ENCODE results near the gene SPARCL1.

Gene SPARCL1

GRCh38 chr4:87541956-87542709, 13.0 kb upstream of the SPARCL1 start:
- no peak for DNase-seq (ENCODE audit: low read depth)
- H3K4me3 ChIP-seq (ENCODE audit: low read depth, low read length) = no peak overlapping the region

DNA sequence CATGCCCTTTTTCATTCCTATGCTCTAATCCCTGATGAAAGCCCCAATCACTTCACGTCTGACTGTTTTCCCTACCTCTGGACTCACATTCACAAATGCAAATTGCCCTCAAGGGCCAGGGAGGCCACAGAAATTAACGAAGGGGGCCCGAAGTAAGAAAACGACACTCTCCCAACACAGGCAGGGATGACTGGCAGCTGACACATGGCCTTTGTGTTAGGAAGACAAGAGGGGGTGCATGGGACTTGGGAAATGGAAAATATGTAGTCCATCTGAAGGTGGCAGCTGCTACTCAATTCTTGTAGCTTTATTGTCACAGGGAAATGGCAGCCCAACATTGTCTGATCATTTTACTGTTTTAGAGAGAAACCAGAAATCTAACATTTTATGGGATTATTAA, 12.3 kb upstream of the SPARCL1 start:
- H3K4me3 ChIP-seq (ENCODE audit: low read depth, low read length) = no peak overlapping the region
- no peak for DNase-seq (ENCODE audit: low read depth)

GRCh38 chr4:87540146-87541058, 11.2 kb upstream of the SPARCL1 start:
- no peak overlapping the region for H3K4me3 ChIP-seq (ENCODE audit: low read depth, low read length)
- DNase-seq (ENCODE audit: low read depth) = peak; percentile 76

DNA sequence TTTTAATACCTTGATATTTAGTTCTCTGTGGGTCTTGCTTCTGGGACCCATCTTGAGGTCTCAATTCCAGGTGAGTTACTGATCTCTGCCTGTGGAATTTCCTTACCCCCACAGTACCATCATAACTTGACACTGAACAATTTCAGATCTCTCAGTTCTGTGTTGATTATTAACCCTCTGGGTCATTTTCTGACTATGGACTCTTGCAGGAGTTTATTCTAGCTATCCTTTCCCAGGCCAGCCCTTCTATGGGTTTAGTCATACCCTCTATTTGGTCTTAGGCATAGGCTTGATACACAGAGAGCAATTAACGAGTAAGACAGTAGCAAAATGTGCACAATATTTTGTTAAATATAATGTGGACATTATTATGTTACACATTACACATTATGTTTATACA, 3.7 kb upstream of the SPARCL1 start:
- no peak for DNase-seq (ENCODE audit: low read depth)
- H3K4me3 ChIP-seq (ENCODE audit: low read depth, low read length) = no peak overlapping the region

DNA sequence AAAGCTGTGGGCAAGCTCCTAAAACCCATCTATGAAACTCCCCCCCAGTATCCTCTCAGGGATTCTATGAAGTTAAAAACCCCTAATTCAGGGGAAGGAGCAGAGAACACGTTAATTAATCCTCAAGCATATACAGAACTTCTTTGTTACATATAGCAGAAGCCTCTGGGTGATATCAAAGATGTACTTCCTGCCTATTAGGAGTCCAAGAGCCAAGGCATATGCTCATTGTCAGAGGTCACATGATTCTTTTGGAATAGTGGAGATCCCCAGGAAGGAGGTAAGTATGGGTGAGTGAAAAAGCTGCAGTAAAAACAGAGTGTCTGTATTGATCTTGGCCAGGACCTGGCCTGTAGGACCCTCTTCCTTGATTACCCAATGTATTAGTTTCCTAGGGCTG, 2.9 kb upstream of the SPARCL1 start:
- no peak overlapping the region for H3K4me3 ChIP-seq (ENCODE audit: low read depth, low read length)
- DNase-seq (ENCODE audit: low read depth) = no peak

- no peak overlapping the region for H3K4me3 ChIP-seq (ENCODE audit: low read depth, low read length)
- DNase-seq (ENCODE audit: low read depth) = no peak
These were observed 2.4 kb upstream of the SPARCL1 start for GRCh38 chr4:87531621-87532020.

DNA sequence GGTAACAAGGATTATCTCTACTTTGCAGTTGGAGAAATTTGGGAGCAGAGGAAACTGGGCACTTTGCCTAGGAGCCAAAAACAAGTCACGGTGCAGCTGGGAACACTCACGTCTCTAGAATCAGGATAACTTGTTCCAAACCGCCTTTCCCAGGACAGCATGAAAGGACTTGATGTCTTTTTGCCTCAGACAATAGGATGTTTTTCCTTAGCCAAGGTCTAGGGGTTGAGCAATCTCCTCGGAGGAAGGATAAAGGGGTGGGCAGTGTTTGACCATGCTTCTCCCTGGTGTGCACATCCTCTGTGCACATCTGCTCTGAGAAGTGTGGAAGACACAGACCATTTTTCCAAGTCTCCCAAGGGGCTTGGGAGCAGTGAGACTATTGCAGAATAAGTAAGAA, 1.7 kb upstream of the SPARCL1 start:
- peak; percentile 94 for DNase-seq (ENCODE audit: low read depth)
- H3K4me3 ChIP-seq (ENCODE audit: low read depth, low read length) = no peak overlapping the region

DNA sequence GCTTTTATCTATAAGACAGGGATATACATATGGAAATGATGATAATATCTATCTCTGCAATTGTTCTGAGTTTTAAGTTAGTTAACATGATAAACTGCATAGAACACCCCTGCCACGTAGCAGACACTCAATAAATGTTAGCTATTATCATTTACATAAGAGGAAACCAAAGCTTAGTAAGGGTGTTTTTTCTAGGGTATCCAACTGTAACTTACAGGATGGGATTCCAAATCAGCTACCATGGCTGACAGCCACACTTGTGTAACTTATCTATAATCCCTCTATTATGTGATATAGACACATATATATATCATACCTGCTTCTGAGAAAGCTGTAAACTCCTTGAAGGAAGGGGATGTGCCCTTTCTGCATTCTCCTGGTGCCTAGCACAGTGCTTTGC, 1.1 kb upstream of the SPARCL1 start:
- no peak for DNase-seq (ENCODE audit: low read depth)
- no peak overlapping the region for H3K4me3 ChIP-seq (ENCODE audit: low read depth, low read length)

DNA sequence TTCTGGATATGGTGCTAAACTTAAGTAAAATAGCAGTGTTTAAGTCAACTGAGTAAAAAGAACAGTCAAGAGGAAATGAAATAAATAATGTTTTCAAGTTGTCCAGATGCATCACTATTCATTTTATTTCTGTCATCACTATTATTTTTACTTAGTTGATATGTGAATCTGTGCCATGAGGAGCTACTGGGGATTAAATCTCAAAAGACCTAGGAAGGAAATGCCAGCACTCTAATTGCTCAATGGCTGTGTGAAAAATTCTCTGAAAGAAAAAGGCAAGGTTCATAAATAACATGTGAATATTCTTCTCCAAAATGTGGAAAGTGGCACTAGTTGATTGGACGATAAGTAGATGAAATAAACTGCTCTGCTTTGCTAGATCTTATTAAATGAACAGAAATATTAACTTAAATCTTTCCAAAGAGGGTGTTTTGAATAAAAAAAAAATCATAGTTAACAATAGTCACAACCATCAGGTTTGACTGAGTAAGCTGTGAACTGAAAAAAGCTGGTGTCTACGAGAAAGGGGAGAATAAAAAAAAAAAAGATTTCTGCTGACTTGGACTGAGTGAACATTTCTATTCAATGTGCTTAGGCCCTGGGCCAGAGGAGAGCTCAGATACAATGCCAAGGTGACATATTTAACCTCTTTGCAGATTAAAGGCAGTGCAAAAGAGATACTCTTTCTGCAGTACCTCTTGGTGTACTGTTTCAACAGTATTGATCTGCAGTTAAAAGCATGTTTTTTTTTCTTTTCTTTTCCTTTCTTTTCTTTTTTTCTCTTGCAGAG, 1.6 kb downstream of the SPARCL1 start:
- no peak for DNase-seq (ENCODE audit: low read depth)
- no peak overlapping the region for H3K4me3 ChIP-seq (ENCODE audit: low read depth, low read length)

GRCh38 chr4:87525636-87526295, 3.4 kb downstream of the SPARCL1 start:
- no peak overlapping the region for H3K4me3 ChIP-seq (ENCODE audit: low read depth, low read length)
- peak; percentile 68 for DNase-seq (ENCODE audit: low read depth)

- H3K4me3 ChIP-seq (ENCODE audit: low read depth, low read length) = no peak overlapping the region
- DNase-seq (ENCODE audit: low read depth) = no peak
These were observed 4.7 kb downstream of the SPARCL1 start for GRCh38 chr4:87524456-87524855.

DNA sequence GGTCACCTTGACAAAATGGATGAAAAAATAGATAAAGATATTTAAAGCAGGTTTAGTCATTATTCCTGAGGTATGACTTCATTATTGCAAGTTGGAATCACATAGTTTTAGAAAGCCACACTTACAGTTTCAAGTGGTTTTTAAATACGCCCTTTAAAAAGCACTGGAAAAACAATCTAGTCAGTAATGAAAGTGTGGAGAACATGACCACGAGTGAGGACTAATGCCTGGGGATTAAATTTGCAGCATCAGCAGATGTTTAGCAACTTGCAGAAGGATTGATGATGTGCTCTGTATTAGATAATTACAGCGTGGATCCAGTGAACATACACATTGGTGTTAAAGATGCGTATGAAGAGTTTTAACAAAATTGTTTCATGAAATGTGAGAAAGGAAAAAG, 5.9 kb downstream of the SPARCL1 start:
- no peak overlapping the region for H3K4me3 ChIP-seq (ENCODE audit: low read depth, low read length)
- no peak for DNase-seq (ENCODE audit: low read depth)

GRCh38 chr4:87521757-87522374, 7.3 kb downstream of the SPARCL1 start:
- DNase-seq (ENCODE audit: low read depth) = peak; percentile 80
- no peak overlapping the region for H3K4me3 ChIP-seq (ENCODE audit: low read depth, low read length)

GRCh38 chr4:87521319-87521718, 7.9 kb downstream of the SPARCL1 start:
- no peak overlapping the region for H3K4me3 ChIP-seq (ENCODE audit: low read depth, low read length)
- no peak for DNase-seq (ENCODE audit: low read depth)

- no peak overlapping the region for H3K4me3 ChIP-seq (ENCODE audit: low read depth, low read length)
- DNase-seq (ENCODE audit: low read depth) = no peak
These were observed 11.6 kb downstream of the SPARCL1 start for GRCh38 chr4:87517621-87518020.

DNA sequence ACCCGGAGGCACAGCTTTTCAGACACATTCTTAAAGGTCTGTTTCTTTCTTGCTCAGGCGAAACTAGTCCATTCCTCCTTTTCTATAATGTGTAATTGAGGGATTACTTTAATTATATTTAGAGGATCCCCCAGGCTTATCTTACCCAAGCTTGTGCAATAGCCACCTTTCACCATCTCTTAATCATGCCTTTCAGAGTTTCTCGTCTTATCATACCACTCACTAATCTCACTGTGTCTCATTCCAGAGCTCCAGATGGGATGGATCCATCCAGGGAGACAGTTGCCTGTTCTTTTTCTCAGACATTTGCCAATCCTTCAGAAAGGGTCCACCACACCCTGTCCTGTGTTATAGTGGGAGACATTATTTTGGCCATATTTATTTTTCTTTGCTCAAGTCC, 12.5 kb downstream of the SPARCL1 start:
- no peak for DNase-seq (ENCODE audit: low read depth)
- no peak overlapping the region for H3K4me3 ChIP-seq (ENCODE audit: low read depth, low read length)

DNA sequence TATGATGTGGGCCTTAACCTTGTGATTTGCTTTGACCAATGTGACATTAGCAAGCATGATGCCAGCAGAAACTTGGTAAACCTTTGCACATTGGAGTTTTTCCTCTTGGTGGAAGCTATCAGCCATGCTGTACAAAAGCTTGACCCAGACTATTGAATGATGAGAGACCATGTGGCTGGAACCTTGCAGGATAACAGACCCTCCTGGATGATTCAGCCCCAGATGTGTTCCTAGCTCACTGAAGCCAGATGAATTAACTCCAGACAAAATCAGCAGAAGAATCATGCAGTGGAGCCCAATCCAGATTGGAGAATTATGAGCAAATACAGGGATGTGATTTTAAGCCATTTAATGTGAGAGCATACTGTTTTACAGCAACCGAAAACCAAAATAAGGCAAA, 16.8 kb downstream of the SPARCL1 start:
- DNase-seq (ENCODE audit: low read depth) = no peak
- no peak overlapping the region for H3K4me3 ChIP-seq (ENCODE audit: low read depth, low read length)

- no peak overlapping the region for H3K4me3 ChIP-seq (ENCODE audit: low read depth, low read length)
- DNase-seq (ENCODE audit: low read depth) = no peak
These were observed 17.7 kb downstream of the SPARCL1 start for GRCh38 chr4:87511500-87511899.

- H3K4me3 ChIP-seq (ENCODE audit: low read depth, low read length) = no peak overlapping the region
- DNase-seq (ENCODE audit: low read depth) = no peak
These were observed 18.4 kb downstream of the SPARCL1 start for GRCh38 chr4:87510747-87511146.
